ENCODE measurements around the gene IL6. TPM values are rescaled to one million over a fixed set of nuclear protein-coding genes. Genes with fewer than 3 reads are reported as not detected.

IL6 gene
- total and polyA plus RNA-seq, 2 of the 13 experiments (the other 11 are each of a cell fraction or from before 2014, with no cell fraction given) = not detected

- Histone ChIP-seq H3K36me3 (replicated peaks in 1 of 2; ENCODE audit: control insufficient read depth in 1 of 2, insufficient read depth in 2 of 2, low read length in 2 of 2) (no peaks in the 10 kb centered on the region), H2AFZ (ENCODE audit: low read length) (no peak overlapping the region), H3K27me3 (ENCODE audit: control insufficient read depth in 1 of 2, insufficient read depth in 2 of 2, low read length in 2 of 2) (no peaks in the 10 kb centered on the region), H3K4me3 (replicated peaks in 1 of 3; ENCODE audit: insufficient read depth in 1 of 3, low read depth in 2 of 3, low read length in 3 of 3) (no peak overlapping the region), H3K79me2 (ENCODE audit: insufficient read depth, low read length) (no peaks in the 10 kb centered on the region), H4K20me1 (ENCODE audit: insufficient read depth, low read length) (no peaks in the 10 kb centered on the region), H3K4me2 (ENCODE audit: low read depth, low read length) (no peak overlapping the region), H3K9ac (ENCODE audit: insufficient read depth, low read depth, low read length) (no peak overlapping the region), H3K4me1 (ENCODE audit: insufficient read depth, low read length) (no peaks in the 10 kb centered on the region), H3K27ac (ENCODE audit: extremely low read length, insufficient read depth, low read length) (no peak overlapping the region), H3K9me3 (ENCODE audit: low read length) (no peaks in the 10 kb centered on the region)
- TF ChIP-seq ZNF136 (CRISPR knock-in tag; IDR thresholded peaks at IDR 0.05; ENCODE audit: low read depth) (no peak), LRRFIP1 (CRISPR knock-in tag; conservative IDR thresholded peaks at IDR 0.05) (no peak), ZNF703 (CRISPR knock-in tag; IDR thresholded peaks at IDR 0.05; ENCODE audit: borderline replicate concordance) (no peak), AKNA (CRISPR knock-in tag; IDR thresholded peaks at IDR 0.05; ENCODE audit: borderline replicate concordance) (no peak), GTF3A (CRISPR knock-in tag; conservative IDR thresholded peaks at IDR 0.05) (no peak), ELF3 (CRISPR knock-in tag; IDR thresholded peaks at IDR 0.05) (no peak), KAT2B (IDR thresholded peaks at IDR 0.05; ENCODE audit: borderline replicate concordance, low read depth, low read length) (no peak), ZNF441 (CRISPR knock-in tag; IDR thresholded peaks at IDR 0.05; ENCODE audit: borderline replicate concordance) (no peak), ZNF850 (CRISPR knock-in tag; conservative IDR thresholded peaks at IDR 0.05) (no peak), ZC3H13 (CRISPR knock-in tag; IDR thresholded peaks at IDR 0.05) (no peak), IRF2 (CRISPR knock-in tag; IDR thresholded peaks at IDR 0.05) (no peak)
- no peak for DNase-seq (ENCODE audit: low spot score)
- in situ Hi-C loops (cut with HindIII; ENCODE audit: extremely low pct_ligation_motif_present, low pct_unique_long_range_greater_than_20kb) = no loop called here
- ChIA-PET POLR2A (no interaction called here), CTCF (ENCODE audit: low intra/inter-chr PET ratio, low total read pairs) (no interaction called here)
- BruUV-seq (replicated peaks) = no TSS peak
- WGBS (ENCODE audit: low lambda C conversion rate) = 49% methylated on average over 4 of the region's 4 CpGs
- no peak for FAIRE-seq
- ATAC-seq = no peak
- intact Hi-C loops (cut with micrococcal nuclease; ENCODE audit: unreplicated experiment) = no loop called here
Observed at GRCh38 chr7:22743014-22743413, 16.0 kb downstream of the IL6 start.

All from HepG2 (cell line).